ENCODE data around the gene CDK14.

DNA sequence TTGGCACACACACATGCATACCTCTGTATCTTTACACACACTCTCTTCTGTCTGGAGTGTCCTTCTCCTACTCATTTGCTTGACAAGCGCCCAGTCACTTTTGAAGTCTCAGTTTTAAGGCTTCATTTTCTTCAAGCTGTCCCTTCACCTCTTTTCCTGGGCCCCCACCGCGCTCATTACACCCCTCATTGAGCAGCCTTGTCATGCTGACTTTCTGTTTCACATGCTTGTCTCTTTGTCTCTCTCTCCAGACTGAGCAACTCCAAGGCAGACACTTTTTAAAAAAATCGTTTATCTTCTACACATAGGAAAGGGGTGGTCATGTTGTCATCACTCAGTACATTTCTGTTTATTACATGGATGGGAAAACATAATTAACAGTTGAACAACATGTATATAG is 442.9 kb downstream of the CDK14 start:
- TF ChIP-seq TAF1 (IDR thresholded peaks at IDR 0.05; ENCODE audit: borderline replicate concordance, low read depth, low read length) (no peak), POLR2A (IDR thresholded peaks at IDR 0.05; ENCODE audit: low read depth, low read length) (no peak)
